Tibial artery (tissue), 4 donors: Measurements from ENCODE around the gene PPM1L.
"Not testable (repeated sequence)": the region's sequence is repeated elsewhere in the genome, so short reads cannot be mapped to it uniquely, and the experiment has no call there.

ENCODE experiments used
- DNase-seq, 2 donors: peaks; one replicate each; pipeline ENCODE4 v3.0.0-alpha.2; 2019
- H3K27ac ChIP-seq, 2 donors: fragments of 200-600 bp; sonication (generic) in 1 of 2; 1 replicate in 1 of 2; 2 replicates in 1 of 2; pipeline ENCODE4 v1.5.1; 2018 to 2019; ENCODE audit warnings: mild to moderate bottlenecking in 1 of 2
- H3K27me3 ChIP-seq, 2 donors: fragments of 200-600 bp; sonication (generic) in 1 of 2; one replicate each; pipeline versions ENCODE4 v1.5.1 to v1.6.0; 2016 to 2019
- H3K36me3 ChIP-seq, 3 donors: fragments of 200-600 bp; sonication (generic) in 2 of 3; one replicate each; pipeline ENCODE4 v1.5.1; 2016 to 2019; ENCODE audit warnings: mild to moderate bottlenecking in 2 of 3
- H3K4me1 ChIP-seq, 4 donors: fragments of 200-600 bp; sonication (generic) in 2 of 4; 1 replicate in 3 of 4; 2 replicates in 1 of 4; pipeline ENCODE4 v1.5.1; 2016 to 2019
- H3K4me3 ChIP-seq, 2 donors: fragments of 200-600 bp; sonication (generic) in 1 of 2; 1 replicate in 1 of 2; 2 replicates in 1 of 2; pipeline ENCODE4 v1.5.1; 2018 to 2019; ENCODE audit warnings: mild to moderate bottlenecking in 2 of 2
- H3K9me3 ChIP-seq, 3 donors: fragments of 200-600 bp; sonication (generic) in 1 of 3; one replicate each; pipeline ENCODE4 v1.5.1; 2016 to 2019
- intact Hi-C: fragments of 100-400 bp; cut with DNase I; formaldehyde crosslinking; loops from one replicate; pipeline ENCODE4 v1.15.0; 2023; ENCODE audit warnings: low total_unique reads
- TF ChIP-seq, protein P1 (sequence below), 2 experiments: fragments of 200-600 bp in 1 of 2; fragments of 450-650 bp in 1 of 2; IDR thresholded peaks; one replicate each; pipeline ENCODE4 v1.5.1; 2017 to 2019; ENCODE audit warnings: antibody characterized with exemption in 2 of 2, mild to moderate bottlenecking in 1 of 2, moderate library complexity in 1 of 2

PPM1L gene

GRCh38 chr3:161028555-161029153, 272.6 kb downstream of the PPM1L start:
- Histone ChIP-seq H3K27me3 (no peaks in the 10 kb centered on the region), H3K27ac (no peak overlapping the region), H3K4me1 (no peaks in the 10 kb centered on the region), H3K9me3 (no peaks in the 10 kb centered on the region), H3K4me3 (no peak overlapping the region), H3K36me3 (no peaks in the 10 kb centered on the region)
- DNase-seq: no peak
- TF ChIP-seq, protein P1, sequence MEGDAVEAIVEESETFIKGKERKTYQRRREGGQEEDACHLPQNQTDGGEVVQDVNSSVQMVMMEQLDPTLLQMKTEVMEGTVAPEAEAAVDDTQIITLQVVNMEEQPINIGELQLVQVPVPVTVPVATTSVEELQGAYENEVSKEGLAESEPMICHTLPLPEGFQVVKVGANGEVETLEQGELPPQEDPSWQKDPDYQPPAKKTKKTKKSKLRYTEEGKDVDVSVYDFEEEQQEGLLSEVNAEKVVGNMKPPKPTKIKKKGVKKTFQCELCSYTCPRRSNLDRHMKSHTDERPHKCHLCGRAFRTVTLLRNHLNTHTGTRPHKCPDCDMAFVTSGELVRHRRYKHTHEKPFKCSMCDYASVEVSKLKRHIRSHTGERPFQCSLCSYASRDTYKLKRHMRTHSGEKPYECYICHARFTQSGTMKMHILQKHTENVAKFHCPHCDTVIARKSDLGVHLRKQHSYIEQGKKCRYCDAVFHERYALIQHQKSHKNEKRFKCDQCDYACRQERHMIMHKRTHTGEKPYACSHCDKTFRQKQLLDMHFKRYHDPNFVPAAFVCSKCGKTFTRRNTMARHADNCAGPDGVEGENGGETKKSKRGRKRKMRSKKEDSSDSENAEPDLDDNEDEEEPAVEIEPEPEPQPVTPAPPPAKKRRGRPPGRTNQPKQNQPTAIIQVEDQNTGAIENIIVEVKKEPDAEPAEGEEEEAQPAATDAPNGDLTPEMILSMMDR (IDR thresholded peaks at IDR 0.05): no peak
- intact Hi-C loops: no loop called here

- no peak overlapping the region for H3K27ac ChIP-seq
- no peak for DNase-seq
- intact Hi-C loops: no loop called here
Observed at GRCh38 chr3:161031134-161031533, 275.1 kb downstream of the PPM1L start.

DNA sequence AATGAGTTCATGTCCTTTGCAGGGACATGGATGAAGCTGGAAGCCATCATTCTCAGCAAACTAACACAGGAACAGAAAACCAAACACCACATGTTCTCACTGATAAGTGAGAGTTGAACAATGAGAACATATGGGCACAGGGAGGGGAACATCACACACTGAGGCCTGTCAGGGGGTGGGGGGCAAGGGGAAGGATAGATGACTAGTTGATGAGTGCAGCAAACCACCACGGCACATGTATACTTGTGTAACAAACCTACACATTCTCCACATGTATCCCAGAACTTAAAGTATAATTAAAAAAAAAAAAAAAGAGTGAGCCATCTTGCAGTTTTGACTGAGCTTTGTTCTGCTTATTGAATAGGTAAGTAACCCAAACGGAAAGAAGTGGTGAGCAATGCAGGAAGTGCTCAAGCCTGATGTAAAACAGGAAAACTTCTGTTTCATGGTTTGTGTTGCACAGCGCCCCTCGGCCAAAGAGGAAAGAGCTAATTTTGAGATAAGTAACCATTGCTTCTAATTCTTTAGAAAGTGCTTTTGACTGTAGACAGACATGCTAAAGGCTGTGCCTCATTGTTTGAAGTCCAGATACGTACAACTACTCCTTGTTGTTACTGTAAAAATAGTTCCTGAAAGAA, 279.0 kb downstream of the PPM1L start:
- H3K36me3 ChIP-seq, H3K27ac ChIP-seq, H3K9me3 ChIP-seq, H3K4me1 ChIP-seq, H3K27me3 ChIP-seq, DNase-seq, H3K4me3 ChIP-seq, intact Hi-C loops: not testable (repeated sequence)

More at GRCh38 chr3:161031134-161031533, 275.1 kb downstream of the PPM1L start:
- Histone ChIP-seq H3K27me3 (no peaks in the 10 kb centered on the region), H3K36me3 (no peaks in the 10 kb centered on the region), H3K4me1 (no peaks in the 10 kb centered on the region), H3K9me3 (no peaks in the 10 kb centered on the region), H3K4me3 (no peak overlapping the region)
- TF ChIP-seq, protein P1 (IDR thresholded peaks at IDR 0.05): no peak

- H3K4me1 ChIP-seq: peaks cover 0 to 3% (median 0%) of the 10 kb centered on the region in 4 donors
- no peak overlapping the region for H3K4me3 ChIP-seq
- no peaks in the 10 kb centered on the region for H3K9me3 ChIP-seq
- H3K27ac ChIP-seq: no peak overlapping the region
- DNase-seq: no peak
- H3K27me3 ChIP-seq: no peaks in the 10 kb centered on the region
- intact Hi-C loops: no loop called here
- TF ChIP-seq, protein P1 (IDR thresholded peaks at IDR 0.05): no peak
- H3K36me3 ChIP-seq: no peaks in the 10 kb centered on the region
Observed at GRCh38 chr3:161035711-161036110, 279.7 kb downstream of the PPM1L start.

- Histone ChIP-seq H3K27me3 (no peaks in the 10 kb centered on the region), H3K4me1 (peaks cover 0 to 3% (median 0%) of the 10 kb centered on the region in 4 donors), H3K27ac (no peak overlapping the region), H3K36me3 (no peaks in the 10 kb centered on the region), H3K4me3 (no peak overlapping the region), H3K9me3 (no peaks in the 10 kb centered on the region)
- no peak for DNase-seq
- TF ChIP-seq, protein P1 (IDR thresholded peaks at IDR 0.05): no peak
- intact Hi-C loops: no loop called here
Observed at GRCh38 chr3:161038725-161039124, 282.7 kb downstream of the PPM1L start.

DNA sequence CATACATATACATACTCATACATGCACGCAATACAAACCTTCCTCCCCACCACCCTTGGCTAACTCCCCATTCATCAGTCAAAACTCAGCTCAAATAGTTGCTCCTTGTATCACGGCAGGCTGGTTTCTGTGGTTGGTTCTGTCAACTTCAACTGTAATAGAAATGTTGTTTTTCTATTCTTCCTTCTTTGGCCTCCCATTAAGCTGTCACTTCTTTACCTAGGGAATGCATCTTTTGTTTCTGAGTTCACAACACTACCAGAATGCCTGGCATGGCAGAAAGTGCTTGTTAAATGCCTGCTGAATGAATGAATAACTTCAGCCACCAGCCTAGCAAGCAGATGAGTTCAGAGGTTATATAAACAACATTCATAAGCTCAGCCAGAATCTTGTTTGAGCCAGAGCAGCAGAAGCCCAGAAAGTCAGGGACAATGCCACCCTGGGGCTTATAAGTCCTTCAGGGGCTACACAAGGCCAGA, 286.0 kb downstream of the PPM1L start:
- no peaks in the 10 kb centered on the region for H3K9me3 ChIP-seq
- TF ChIP-seq, protein P1 (IDR thresholded peaks at IDR 0.05): no peak
- no peak for DNase-seq
- no peak overlapping the region for H3K27ac ChIP-seq
- intact Hi-C loops: no loop called here
- H3K27me3 ChIP-seq: no peaks in the 10 kb centered on the region
- no peaks in the 10 kb centered on the region for H3K36me3 ChIP-seq
- H3K4me3 ChIP-seq: no peak overlapping the region
- peaks cover 0 to 3% (median 0%) of the 10 kb centered on the region in 4 donors for H3K4me1 ChIP-seq
